Fibroblast of lung (primary cell): ENCODE data around the gene TRUB2. TPM values are rescaled to one million over a fixed set of nuclear protein-coding genes. Genes with fewer than 3 reads are reported as not detected.

Source experiments
- DNase-seq, 2 donors: peaks; one replicate each; pipeline versions ENCODE4 v3.0.0 to v3.0.0-alpha.2; 2010; ENCODE audit warnings: low read depth in 2 of 2
- H2AFZ ChIP-seq: 2 replicates; pipeline ENCODE4 v1.5.1; 2012; ENCODE audit warnings: low read length, control low read depth, inconsistent platforms
- H3K27ac ChIP-seq: 2 replicates; pipeline ENCODE4 v1.5.1; 2011; ENCODE audit warnings: low read length, control low read depth; ENCODE audit not compliant: insufficient read depth
- H3K27me3 ChIP-seq: 2 replicates; pipeline ENCODE4 v1.5.1; 2011; ENCODE audit warnings: mild to moderate bottlenecking, low read length; ENCODE audit not compliant: control insufficient read depth, insufficient read depth
- H3K36me3 ChIP-seq: 2 replicates; pipeline ENCODE4 v1.5.1; 2011; ENCODE audit warnings: low read length; ENCODE audit not compliant: control insufficient read depth, insufficient read depth
- H3K4me1 ChIP-seq: 2 replicates; pipeline ENCODE4 v1.5.1; 2011; ENCODE audit warnings: low read length; ENCODE audit not compliant: control insufficient read depth, insufficient read depth; ENCODE audit errors: extremely low read depth
- H3K4me2 ChIP-seq: 2 replicates; pipeline ENCODE4 v1.5.1; 2011; ENCODE audit warnings: low read length, control low read depth; ENCODE audit not compliant: insufficient read depth; ENCODE audit errors: extremely low read depth
- H3K4me3 ChIP-seq, 4 experiments: fragments of 200-600 bp in 1 of 4; sonication (generic) in 1 of 4; replicated peaks in 1 of 4; 2 replicates each; pipeline ENCODE4 v1.5.1; 2011 to 2016; ENCODE audit warnings: low read length in 4 of 4, low read depth in 3 of 4, mild to moderate bottlenecking in 3 of 4, control low read depth in 2 of 4, inconsistent platforms in 1 of 4, mixed read lengths in 1 of 4; ENCODE audit not compliant: insufficient read depth in 1 of 4; ENCODE audit errors: control extremely low read depth in 1 of 4
- H3K79me2 ChIP-seq: 2 replicates; pipeline ENCODE4 v1.5.1; 2012; ENCODE audit warnings: mild to moderate bottlenecking, low read length, inconsistent platforms; ENCODE audit not compliant: control insufficient read depth, insufficient read depth
- H3K9ac ChIP-seq: 2 replicates; pipeline ENCODE4 v1.5.1; 2011; ENCODE audit warnings: mild to moderate bottlenecking, low read length, control low read depth; ENCODE audit not compliant: insufficient read depth
- H3K9me3 ChIP-seq: 2 replicates; pipeline ENCODE4 v1.5.1; 2012; ENCODE audit warnings: low read depth, low read length; ENCODE audit not compliant: control insufficient read depth, insufficient read depth
- H4K20me1 ChIP-seq: 2 replicates; pipeline ENCODE4 v1.5.1; 2011; ENCODE audit warnings: low read length; ENCODE audit not compliant: control insufficient read depth, insufficient read depth; ENCODE audit errors: extremely low read depth
- EZH2 ChIP-seq: IDR thresholded peaks from 2 replicates; pipeline ENCODE4 v1.5.1; 2012; ENCODE audit warnings: low read length, control low read depth, mild to moderate bottlenecking; ENCODE audit errors: missing control alignments
- polyA plus RNA-seq, 2 donors: library from polyadenylated mRNA; depleted of rRNA in 1 of 2; stranded (reverse) in 1 of 2; unstranded in 1 of 2; fragments of >200 nt; gene quantifications; 2 replicates each; pipeline ENCODE4 v1.2.1, GENCODE V29; 2011 to 2012; ENCODE audit warnings: missing spikeins in 1 of 2
- total RNA-seq: library from RNA; depleted of rRNA; stranded (reverse); fragments of >200 nt; gene quantifications from 2 replicates; pipeline ENCODE4 v1.2.1, GENCODE V29; 2014
- TF ChIP-seq, protein P1 (sequence below), 2 donors: IDR thresholded peaks in 1 of 2; conservative IDR thresholded peaks in 1 of 2; 1 replicate in 1 of 2; 2 replicates in 1 of 2; pipeline ENCODE4 v1.5.1; 2011 to 2012; ENCODE audit warnings: low read length in 2 of 2, control low read depth in 1 of 2, inconsistent platforms in 1 of 2, low read depth in 1 of 2, mild to moderate bottlenecking in 1 of 2

Gene TRUB2
- total and polyA plus RNA-seq, 2 donors (not counting 1 experiment from before 2014, with no cell fraction given), result 10.4 to 22.6 TPM

GRCh38 chr9:128297221-128297773, 24.9 kb downstream of the TRUB2 start:
- no peak overlapping the region for H3K27ac ChIP-seq
- H2AFZ ChIP-seq, result no peak overlapping the region
- no peaks in the 10 kb centered on the region for H3K36me3 ChIP-seq
- peaks cover 6% of the 10 kb centered on the region for H3K4me1 ChIP-seq
- H3K4me3 ChIP-seq, result no peak overlapping the region
- H3K9ac ChIP-seq, result no peak overlapping the region
- no peaks in the 10 kb centered on the region for H3K27me3 ChIP-seq
- TF ChIP-seq, protein P1, sequence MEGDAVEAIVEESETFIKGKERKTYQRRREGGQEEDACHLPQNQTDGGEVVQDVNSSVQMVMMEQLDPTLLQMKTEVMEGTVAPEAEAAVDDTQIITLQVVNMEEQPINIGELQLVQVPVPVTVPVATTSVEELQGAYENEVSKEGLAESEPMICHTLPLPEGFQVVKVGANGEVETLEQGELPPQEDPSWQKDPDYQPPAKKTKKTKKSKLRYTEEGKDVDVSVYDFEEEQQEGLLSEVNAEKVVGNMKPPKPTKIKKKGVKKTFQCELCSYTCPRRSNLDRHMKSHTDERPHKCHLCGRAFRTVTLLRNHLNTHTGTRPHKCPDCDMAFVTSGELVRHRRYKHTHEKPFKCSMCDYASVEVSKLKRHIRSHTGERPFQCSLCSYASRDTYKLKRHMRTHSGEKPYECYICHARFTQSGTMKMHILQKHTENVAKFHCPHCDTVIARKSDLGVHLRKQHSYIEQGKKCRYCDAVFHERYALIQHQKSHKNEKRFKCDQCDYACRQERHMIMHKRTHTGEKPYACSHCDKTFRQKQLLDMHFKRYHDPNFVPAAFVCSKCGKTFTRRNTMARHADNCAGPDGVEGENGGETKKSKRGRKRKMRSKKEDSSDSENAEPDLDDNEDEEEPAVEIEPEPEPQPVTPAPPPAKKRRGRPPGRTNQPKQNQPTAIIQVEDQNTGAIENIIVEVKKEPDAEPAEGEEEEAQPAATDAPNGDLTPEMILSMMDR (conservative IDR thresholded peaks at IDR 0.05 in 1 of 2, IDR thresholded peaks at IDR 0.05 in 1 of 2; ENCODE audit: low read depth in 1 of 2, low read length in 2 of 2), result no peak
- no peak for TF ChIP-seq EZH2
- H3K9me3 ChIP-seq, result no peaks in the 10 kb centered on the region
- H4K20me1 ChIP-seq, result no peaks in the 10 kb centered on the region
- H3K4me2 ChIP-seq, result no peak overlapping the region
- H3K79me2 ChIP-seq, result no peaks in the 10 kb centered on the region
- DNase-seq, result no peak

GRCh38 chr9:128296340-128297220, 25.7 kb downstream of the TRUB2 start:
- Histone ChIP-seq H3K4me2 (no peak overlapping the region), H3K4me1 (peaks cover 6% of the 10 kb centered on the region), H3K27me3 (no peaks in the 10 kb centered on the region), H3K79me2 (no peaks in the 10 kb centered on the region), H3K36me3 (no peaks in the 10 kb centered on the region), H3K9ac (no peak overlapping the region), H4K20me1 (no peaks in the 10 kb centered on the region), H3K27ac (no peak overlapping the region), H3K4me3 (no peak overlapping the region), H3K9me3 (no peaks in the 10 kb centered on the region), H2AFZ (no peak overlapping the region)
- TF ChIP-seq, protein P1 (conservative IDR thresholded peaks at IDR 0.05 in 1 of 2, IDR thresholded peaks at IDR 0.05 in 1 of 2; ENCODE audit: low read depth in 1 of 2, low read length in 2 of 2), result no peak
- no peak for TF ChIP-seq EZH2
- DNase-seq, result peak in 1 of 2 donors; percentile 11

DNA sequence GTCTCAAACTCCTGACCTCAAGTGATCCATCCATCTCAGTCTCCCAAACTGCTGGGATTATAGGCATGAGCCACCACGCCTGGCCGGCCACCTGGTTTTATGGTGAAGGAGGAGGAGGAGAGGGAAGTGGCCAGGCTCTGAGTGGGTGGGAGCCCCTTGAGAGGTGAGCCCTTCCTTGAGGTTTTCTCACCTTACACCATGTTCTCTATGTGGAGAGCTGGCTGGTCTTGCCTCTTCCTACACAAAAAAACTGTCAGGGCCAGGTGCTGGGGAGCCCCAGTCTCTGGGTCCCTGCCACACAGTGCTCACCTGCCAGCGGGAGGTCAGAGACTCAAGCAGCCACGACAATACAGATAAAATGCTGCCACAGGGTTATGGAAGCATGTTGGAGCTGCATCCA, 28.1 kb downstream of the TRUB2 start:
- H3K9me3 ChIP-seq, result no peaks in the 10 kb centered on the region
- no peak overlapping the region for H3K4me3 ChIP-seq
- DNase-seq, result no peak
- H2AFZ ChIP-seq, result no peak overlapping the region
- H3K36me3 ChIP-seq, result no peaks in the 10 kb centered on the region
- H3K4me2 ChIP-seq, result no peak overlapping the region
- H4K20me1 ChIP-seq, result no peaks in the 10 kb centered on the region
- H3K27me3 ChIP-seq, result no peaks in the 10 kb centered on the region
- peaks cover 6% of the 10 kb centered on the region for H3K4me1 ChIP-seq
- no peak for TF ChIP-seq EZH2
- TF ChIP-seq, protein P1 (conservative IDR thresholded peaks at IDR 0.05 in 1 of 2, IDR thresholded peaks at IDR 0.05 in 1 of 2; ENCODE audit: low read depth in 1 of 2, low read length in 2 of 2), result no peak
- no peak overlapping the region for H3K27ac ChIP-seq
- H3K9ac ChIP-seq, result no peak overlapping the region
- no peaks in the 10 kb centered on the region for H3K79me2 ChIP-seq
